HG03378 (cell line): ENCODE data around the gene TSSC4.

Experiments used
- ATAC-seq: cut with Tn5 transposase; IDR thresholded peaks from one replicate; pipeline ENCODE4 v1.9.1; 2021; ENCODE audit warnings: mild to moderate bottlenecking, moderate library complexity; ENCODE audit not compliant: unreplicated experiment

TSSC4 gene

GRCh38 chr11:2398664-2399355, 1.7 kb upstream of the TSSC4 start:
- ATAC-seq: no peak

GRCh38 chr11:2399488-2400068, 972 bp upstream of the TSSC4 start:
- ATAC-seq: peak; percentile 4

- ATAC-seq: peak; percentile 6
Measured at GRCh38 chr11:2400762-2401435, 349 bp downstream of the TSSC4 start.

- ATAC-seq: no peak
Measured at GRCh38 chr11:2401436-2401984, 960 bp downstream of the TSSC4 start.

GRCh38 chr11:2402106-2402505, 1.6 kb downstream of the TSSC4 start:
- ATAC-seq: no peak

GRCh38 chr11:2402890-2403645, 2.5 kb downstream of the TSSC4 start:
- no peak for ATAC-seq

GRCh38 chr11:2404735-2405196, 4.2 kb downstream of the TSSC4 start:
- no peak for ATAC-seq

GRCh38 chr11:2406451-2406850, 5.9 kb downstream of the TSSC4 start:
- ATAC-seq: no peak

GRCh38 chr11:2406878-2407410, 6.4 kb downstream of the TSSC4 start:
- no peak for ATAC-seq

- no peak for ATAC-seq
Measured at GRCh38 chr11:2408671-2409070, 8.1 kb downstream of the TSSC4 start.

- ATAC-seq: no peak
Measured at GRCh38 chr11:2409126-2409525, 8.6 kb downstream of the TSSC4 start.

- no peak for ATAC-seq
Measured at GRCh38 chr11:2409611-2410468, 9.3 kb downstream of the TSSC4 start.

- ATAC-seq: no peak
Measured at GRCh38 chr11:2410616-2411015, 10.1 kb downstream of the TSSC4 start.

GRCh38 chr11:2411446-2412305, 11.1 kb downstream of the TSSC4 start:
- no peak for ATAC-seq

GRCh38 chr11:2412323-2412722, 11.8 kb downstream of the TSSC4 start:
- no peak for ATAC-seq

GRCh38 chr11:2413742-2414579, 13.4 kb downstream of the TSSC4 start:
- ATAC-seq: no peak

GRCh38 chr11:2414616-2415015, 14.1 kb downstream of the TSSC4 start:
- no peak for ATAC-seq

GRCh38 chr11:2415171-2415570, 14.6 kb downstream of the TSSC4 start:
- no peak for ATAC-seq
